ENCODE data around the gene BST1.

DNA sequence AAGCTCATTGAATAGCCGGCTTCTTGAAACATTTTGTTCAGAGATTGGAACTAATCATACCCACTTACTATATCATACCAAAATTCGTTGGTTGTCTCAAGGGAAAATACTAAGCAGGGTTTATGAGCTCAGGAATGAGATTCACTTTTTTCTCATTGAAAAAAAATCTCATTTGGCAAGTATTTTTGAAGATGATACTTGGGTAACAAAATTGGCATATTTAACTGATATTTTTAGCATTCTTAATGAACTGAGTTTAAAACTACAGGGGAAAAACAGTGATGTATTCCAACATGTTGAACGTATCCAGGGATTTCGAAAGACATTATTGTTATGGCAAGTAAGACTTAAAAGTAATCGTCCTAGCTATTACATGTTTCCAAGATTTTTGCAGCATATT lies 14.8 kb upstream of the BST1 start:
- TF ChIP-seq CTCF (IDR thresholded peaks at IDR 0.05) (no peak), EZH2phosphoT487 (IDR thresholded peaks at IDR 0.05) (no peak)

All from neural progenitor cell (in vitro differentiated cells).